Activated CD4-positive, alpha-beta T cell treated with anti-CD3 and anti-CD28 coated beads for 4 hours (primary cell): ENCODE measurements around the gene AFDN.

ENCODE experiments used
- DNase-seq, 2 donors: peaks; one replicate each; pipeline ENCODE4 v3.0.0-alpha.2; 2020

AFDN gene

DNA sequence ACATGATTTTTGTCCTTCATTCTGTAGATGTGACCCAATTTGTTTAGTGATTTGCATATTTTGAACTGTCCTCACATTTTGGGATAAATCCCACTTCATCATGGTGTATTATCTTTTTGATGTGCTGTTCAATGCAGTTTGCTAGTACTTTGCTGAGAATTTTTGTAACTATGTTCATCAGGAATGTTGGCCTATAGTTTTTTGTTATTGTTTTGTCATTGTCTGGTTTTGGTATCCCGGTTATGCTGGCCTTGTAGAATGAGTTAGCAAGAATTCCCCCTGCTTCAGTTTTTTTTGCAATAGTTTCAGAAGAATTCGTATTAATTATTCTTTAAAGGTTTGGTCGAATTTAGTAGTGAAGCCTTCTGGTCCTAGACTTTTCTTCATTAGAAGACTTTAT, 182.6 kb downstream of the AFDN start:
- no peak for DNase-seq

DNA sequence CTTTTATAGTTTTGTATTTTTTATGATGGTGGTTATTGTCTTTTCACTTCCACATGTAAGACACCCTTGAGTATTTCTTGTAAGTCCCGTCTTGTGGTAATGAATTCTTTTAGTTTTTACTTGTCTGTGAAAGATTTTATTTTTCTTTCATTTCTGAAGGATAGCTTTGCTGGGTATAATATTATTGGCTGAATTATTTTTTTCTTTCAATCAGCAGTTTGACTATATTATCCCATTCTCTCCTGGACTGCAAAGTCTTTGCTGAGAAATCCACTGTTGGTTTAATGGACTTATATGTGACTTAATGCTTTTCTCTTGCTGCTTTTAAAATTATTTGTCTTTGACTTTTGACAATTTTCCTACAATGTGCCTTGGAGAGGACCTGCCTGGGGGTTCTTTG, 184.6 kb downstream of the AFDN start:
- DNase-seq = no peak

DNA sequence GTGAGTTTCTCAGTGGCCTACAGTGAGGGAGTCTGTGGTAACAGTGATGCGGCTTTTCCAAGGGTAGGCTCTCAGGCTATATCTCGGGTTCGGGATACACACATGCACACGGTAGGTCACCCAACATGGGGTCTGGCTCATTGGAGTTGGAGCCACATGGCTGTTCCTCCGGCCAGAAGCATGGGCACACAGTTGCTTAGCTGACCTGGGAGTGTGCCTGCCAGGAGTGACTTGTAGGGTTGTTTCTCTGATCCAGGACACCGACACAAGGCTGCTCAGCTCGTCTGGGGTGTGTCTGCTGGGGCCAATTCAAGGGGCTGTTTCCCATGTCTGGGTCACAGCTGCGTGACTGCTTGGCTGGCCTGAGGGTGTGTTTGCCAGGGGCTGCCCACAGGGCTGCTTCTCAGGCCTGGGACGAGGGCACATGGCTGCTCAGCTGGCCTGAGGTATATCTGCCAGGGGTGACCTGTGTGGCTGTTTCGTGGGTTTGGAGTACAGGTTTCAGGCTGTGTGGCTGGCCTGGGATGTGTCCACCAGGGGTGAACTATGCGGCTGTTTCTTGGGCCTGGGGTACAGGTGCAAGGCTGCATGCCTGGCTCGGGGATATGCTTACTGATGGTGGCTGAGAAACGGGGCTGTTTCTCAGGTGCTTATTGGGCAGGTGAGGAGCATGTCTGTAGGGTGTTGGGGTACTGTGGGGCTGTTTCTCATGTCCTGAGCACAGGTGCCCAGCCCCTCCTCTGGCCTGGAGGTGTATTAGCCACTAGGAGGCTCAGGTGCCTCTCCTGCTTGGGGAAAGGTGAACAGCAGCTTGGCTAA, 185.9 kb downstream of the AFDN start:
- no peak for DNase-seq

DNA sequence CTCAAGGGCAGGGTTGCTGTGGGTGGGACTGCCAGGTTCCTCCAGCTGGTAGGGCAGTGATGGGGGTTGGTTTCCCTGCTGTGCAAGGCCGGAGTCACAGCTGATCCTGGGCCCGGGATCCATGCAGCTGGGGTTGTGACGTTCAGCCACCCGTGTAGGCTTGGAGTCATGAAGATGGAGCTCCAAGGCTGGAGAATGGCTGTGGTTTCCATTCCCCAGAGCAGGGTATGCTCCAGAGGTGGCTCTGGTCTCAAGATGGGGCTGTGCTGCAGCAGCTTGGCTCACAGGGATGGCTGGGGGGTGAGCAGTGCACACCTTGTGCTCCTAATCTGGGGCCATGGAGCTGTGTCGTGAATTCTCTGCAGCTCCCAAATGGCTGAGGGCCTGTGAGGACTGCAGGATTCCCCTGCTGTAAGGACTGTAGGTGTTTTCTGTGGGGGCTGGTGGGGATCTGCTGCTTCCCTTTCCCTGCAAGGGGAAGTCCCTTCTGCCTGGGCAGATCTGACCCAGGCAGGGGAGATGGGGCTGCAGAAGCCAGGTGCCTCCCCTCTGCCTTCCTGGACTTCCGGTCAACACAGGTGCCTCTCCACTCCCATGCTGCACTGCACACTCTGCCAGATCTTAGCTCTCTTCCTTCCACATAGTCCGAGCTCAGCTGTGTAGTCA, 186.7 kb downstream of the AFDN start:
- no peak for DNase-seq

DNA sequence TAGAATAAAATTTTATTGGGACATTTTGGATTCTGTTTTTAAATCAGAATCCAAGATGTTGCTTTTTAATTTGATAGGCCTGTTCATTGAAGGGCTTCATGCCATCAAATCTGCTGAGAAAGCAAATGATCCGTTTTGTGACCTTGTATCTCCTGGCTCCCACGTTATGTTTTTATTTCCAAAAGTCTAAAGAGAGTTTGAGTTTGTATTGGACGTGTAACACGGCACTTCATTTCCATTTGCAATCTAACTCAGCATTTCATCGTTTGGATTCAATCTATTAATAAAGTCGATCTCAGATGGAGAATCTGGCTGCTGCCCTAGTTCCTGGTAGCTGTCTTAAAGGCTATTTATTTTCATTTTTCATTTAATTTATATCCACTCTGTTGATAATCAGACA, 187.7 kb downstream of the AFDN start:
- DNase-seq = no peak

DNA sequence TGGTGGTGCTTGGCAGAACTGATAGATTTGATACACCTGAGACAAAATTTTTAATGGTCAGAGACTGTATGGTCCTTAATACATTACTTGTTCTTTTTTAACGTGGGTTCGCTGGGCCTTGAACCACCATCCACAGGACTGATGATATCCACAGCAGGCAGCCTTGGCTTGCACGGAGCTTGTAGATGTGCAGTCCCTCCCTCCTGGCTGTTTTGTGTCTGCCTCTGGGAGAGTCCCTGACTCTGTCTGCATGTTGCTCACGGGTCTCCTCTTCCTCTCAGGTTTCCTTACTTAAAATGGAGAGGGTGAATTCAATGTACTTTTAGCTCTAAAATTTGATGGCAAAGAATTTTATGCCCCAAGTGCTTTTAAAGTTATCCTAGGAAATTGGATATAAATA, 188.3 kb downstream of the AFDN start:
- DNase-seq = no peak

- DNase-seq = no peak
Observed at GRCh38 chr6:168015482-168016175, 188.9 kb downstream of the AFDN start.

DNA sequence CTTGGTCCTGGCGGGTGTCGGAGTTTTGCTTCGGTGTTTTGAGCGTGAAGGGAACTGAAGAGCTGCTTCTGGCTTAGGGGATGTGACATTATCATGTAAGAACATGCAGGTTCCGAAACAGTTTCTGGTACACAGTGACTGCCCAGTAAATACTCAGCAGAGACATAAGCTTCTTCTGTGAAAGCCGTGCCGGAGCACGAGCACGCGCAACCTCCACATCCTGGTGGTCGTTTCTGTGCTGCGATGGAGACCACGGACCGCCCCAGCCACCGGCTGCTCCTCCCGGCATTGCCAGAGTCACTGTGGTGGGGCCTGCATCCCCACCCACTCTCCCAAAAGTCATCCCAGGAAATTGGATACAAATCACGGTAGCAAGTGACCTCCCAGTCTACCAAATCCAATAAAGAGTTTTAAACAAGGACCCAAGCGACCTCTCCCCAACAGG, 189.5 kb downstream of the AFDN start:
- no peak for DNase-seq

GRCh38 chr6:168016721-168017525, 190.2 kb downstream of the AFDN start:
- DNase-seq = no peak

GRCh38 chr6:168017629-168018028, 190.9 kb downstream of the AFDN start:
- DNase-seq = no peak

GRCh38 chr6:168018664-168019063, 192.0 kb downstream of the AFDN start:
- no peak for DNase-seq

DNA sequence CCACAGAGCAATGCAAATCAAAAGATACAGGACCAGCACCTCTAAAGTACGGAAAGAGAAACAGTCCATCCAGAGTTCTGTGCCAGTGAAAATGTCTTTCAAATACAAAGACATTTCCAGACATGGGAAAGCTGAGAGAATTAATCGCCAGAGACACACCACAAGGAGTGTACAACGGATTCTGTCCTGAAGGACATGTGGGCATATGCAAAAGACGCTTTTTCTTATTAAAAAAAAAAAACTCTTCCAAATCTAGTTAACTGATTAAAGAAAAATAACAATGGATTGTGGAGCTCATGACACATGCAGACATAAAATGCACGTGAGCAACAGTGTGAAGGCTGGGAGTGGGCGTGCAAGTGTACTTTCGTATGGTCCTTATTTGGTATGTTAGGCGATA, 193.5 kb downstream of the AFDN start:
- DNase-seq = no peak

GRCh38 chr6:168021581-168021980, 194.9 kb downstream of the AFDN start:
- DNase-seq = no peak
